HAP-1 (cell line): ENCODE results near the gene PUS3.

Experiments used
- DNase-seq, 2 experiments: peaks; one replicate each; pipeline ENCODE4 v3.0.0-alpha.2; 2016 to 2020; ENCODE audit warnings: low spot score in 2 of 2
- H3K27me3 ChIP-seq: fragments of 250-450 bp; sonication (Bioruptor Pico); 2 replicates; pipeline ENCODE4 v1.5.1; 2020; ENCODE audit warnings: low read depth, mild to moderate bottlenecking, moderate library complexity
- H3K36me3 ChIP-seq: fragments of 250-450 bp; sonication (Bioruptor Pico); replicated peaks from 2 replicates; pipeline ENCODE4 v1.5.1; 2020; ENCODE audit warnings: mild to moderate bottlenecking
- H3K4me1 ChIP-seq: fragments of 250-450 bp; sonication (Bioruptor Pico); 2 replicates; pipeline ENCODE4 v1.5.1; 2020; ENCODE audit warnings: mild to moderate bottlenecking
- H3K4me3 ChIP-seq: fragments of 250-450 bp; sonication (Bioruptor Pico); 2 replicates; pipeline ENCODE4 v1.5.1; 2020; ENCODE audit warnings: mild to moderate bottlenecking, moderate library complexity
- H3K9me3 ChIP-seq: fragments of 250-450 bp; sonication (Bioruptor Pico); 2 replicates; pipeline ENCODE4 v1.5.1; 2020; ENCODE audit warnings: mild to moderate bottlenecking, moderate library complexity
- in situ Hi-C: fragments of 300-500 bp; cut with MboI; formaldehyde crosslinking; loops from 3 replicates; pipeline ENCODE4 v1.14.3; 2020; ENCODE audit warnings: low sequenced_read_pairs, inconsistent platforms, mixed read lengths

The PUS3 gene

GRCh38 chr11:125902927-125903710 lies at the start of gene PUS3:
Gene PUS3, minus strand, starts transcription at chr11:125903206. Its CDS starts 6,922 bp downstream, at chr11:125896284.
- in situ Hi-C loops, result no loop called here
- Histone ChIP-seq H3K4me3 (peak within 1 kb of the TSS; percentile 47), H3K9me3 (no peaks in the 10 kb centered on the region), H3K36me3 (peaks cover 14% of the 10 kb centered on the region), H3K4me1 (peaks cover 6% of the 10 kb centered on the region; the same call in 1 of the 2 replicates), H3K27me3 (peaks cover 5% of the 10 kb centered on the region)
- peak; percentile 90 to 93 for DNase-seq

GRCh38 chr11:125952559-125952958 lies 49.6 kb upstream of the PUS3 start:
- H3K36me3 ChIP-seq, result no peaks in the 10 kb centered on the region
- no peaks in the 10 kb centered on the region for H3K4me1 ChIP-seq
- H3K27me3 ChIP-seq, result no peaks in the 10 kb centered on the region
- in situ Hi-C loops, result no loop called here
- H3K4me3 ChIP-seq, result no peak overlapping the region
- no peaks in the 10 kb centered on the region for H3K9me3 ChIP-seq
- DNase-seq, result no peak

- Histone ChIP-seq H3K27me3 (no peaks in the 10 kb centered on the region), H3K9me3 (no peaks in the 10 kb centered on the region), H3K4me1 (no peaks in the 10 kb centered on the region), H3K36me3 (no peaks in the 10 kb centered on the region), H3K4me3 (no peak overlapping the region)
- in situ Hi-C loops, result no loop called here
- no peak for DNase-seq
These were observed 48.7 kb upstream of the PUS3 start for GRCh38 chr11:125951731-125952130.

GRCh38 chr11:125950696-125951651 lies 48.0 kb upstream of the PUS3 start:
- Histone ChIP-seq H3K27me3 (no peaks in the 10 kb centered on the region), H3K4me3 (no peak overlapping the region), H3K9me3 (no peaks in the 10 kb centered on the region), H3K36me3 (no peaks in the 10 kb centered on the region), H3K4me1 (no peaks in the 10 kb centered on the region)
- no peak for DNase-seq
- in situ Hi-C loops, result no loop called here

- Histone ChIP-seq H3K27me3 (no peaks in the 10 kb centered on the region), H3K36me3 (no peaks in the 10 kb centered on the region), H3K4me1 (no peaks in the 10 kb centered on the region), H3K4me3 (no peak overlapping the region), H3K9me3 (no peaks in the 10 kb centered on the region)
- no peak for DNase-seq
- in situ Hi-C loops, result no loop called here
These were observed 47.1 kb upstream of the PUS3 start for GRCh38 chr11:125950178-125950490.

GRCh38 chr11:125949271-125950177 lies 46.5 kb upstream of the PUS3 start:
- no peaks in the 10 kb centered on the region for H3K4me1 ChIP-seq
- no peaks in the 10 kb centered on the region for H3K9me3 ChIP-seq
- no peaks in the 10 kb centered on the region for H3K36me3 ChIP-seq
- no peak overlapping the region for H3K4me3 ChIP-seq
- no peaks in the 10 kb centered on the region for H3K27me3 ChIP-seq
- no peak for DNase-seq
- in situ Hi-C loops, result no loop called here

- Histone ChIP-seq H3K27me3 (no peaks in the 10 kb centered on the region), H3K36me3 (no peaks in the 10 kb centered on the region), H3K4me1 (no peaks in the 10 kb centered on the region), H3K9me3 (no peaks in the 10 kb centered on the region), H3K4me3 (no peak overlapping the region)
- in situ Hi-C loops, result no loop called here
- DNase-seq, result no peak
These were observed 45.5 kb upstream of the PUS3 start for GRCh38 chr11:125948278-125949051.

- in situ Hi-C loops, result no loop called here
- H3K36me3 ChIP-seq, result no peaks in the 10 kb centered on the region
These were observed 44.6 kb upstream of the PUS3 start for GRCh38 chr11:125947419-125948277.

GRCh38 chr11:125946712-125947418 lies 43.9 kb upstream of the PUS3 start:
- in situ Hi-C loops, result no loop called here
- H3K27me3 ChIP-seq, result no peaks in the 10 kb centered on the region

More at GRCh38 chr11:125947419-125948277, 44.6 kb upstream of the PUS3 start:
- Histone ChIP-seq H3K4me3 (no peak overlapping the region), H3K9me3 (no peaks in the 10 kb centered on the region), H3K4me1 (no peaks in the 10 kb centered on the region), H3K27me3 (no peaks in the 10 kb centered on the region)
- no peak for DNase-seq

GRCh38 chr11:125945797-125946520 lies 43.0 kb upstream of the PUS3 start, which contains the start of gene VSIG10L2:
Gene VSIG10L2, plus strand, starts transcription at chr11:125946044. Its CDS starts 12 bp downstream, at chr11:125946056.
- Histone ChIP-seq H3K9me3 (no peaks in the 10 kb centered on the region), H3K36me3 (no peaks in the 10 kb centered on the region), H3K4me3 (no peak within 1 kb of the TSS), H3K27me3 (no peaks in the 10 kb centered on the region), H3K4me1 (no peaks in the 10 kb centered on the region)
- in situ Hi-C loops, result no loop called here
- DNase-seq, result no peak

More at GRCh38 chr11:125946712-125947418, 43.9 kb upstream of the PUS3 start:
- H3K4me1 ChIP-seq, result no peaks in the 10 kb centered on the region
- H3K9me3 ChIP-seq, result no peaks in the 10 kb centered on the region
- H3K36me3 ChIP-seq, result no peaks in the 10 kb centered on the region
- DNase-seq, result no peak
- no peak overlapping the region for H3K4me3 ChIP-seq
